ENCODE measurements around the gene WT1. TPM values are rescaled to one million over a fixed set of nuclear protein-coding genes. Genes with fewer than 3 reads are reported as not detected.
A peak's percentile ranks its signal among the peaks of the same experiment; 100 is the strongest.

The WT1 gene
- total RNA-seq, 1 donor from 2014 or later: not detected

GRCh38 chr11:32447252-32447651, 11.9 kb upstream of the WT1 start:
- Mint-ChIP-seq H3K36me3 (ENCODE audit: unreplicated experiment) (no peaks in the 10 kb centered on the region), H3K4me1 (ENCODE audit: unreplicated experiment) (no peaks in the 10 kb centered on the region), H3K27me3 (ENCODE audit: unreplicated experiment) (peaks cover 39% of the 10 kb centered on the region), H3K27ac (ENCODE audit: unreplicated experiment) (no peak overlapping the region), H3K9me3 (ENCODE audit: unreplicated experiment) (no peaks in the 10 kb centered on the region), H3K4me3 (ENCODE audit: unreplicated experiment) (no peak overlapping the region)
- TF ChIP-seq CTCF (IDR thresholded peaks at IDR 0.05): no peak
- no peak for DNase-seq (ENCODE audit: extremely low spot score, unreplicated experiment)

GRCh38 chr11:32446227-32446626, 10.9 kb upstream of the WT1 start:
- Mint-ChIP-seq H3K4me3 (ENCODE audit: unreplicated experiment) (no peak overlapping the region), H3K27me3 (ENCODE audit: unreplicated experiment) (peaks cover 48% of the 10 kb centered on the region), H3K27ac (ENCODE audit: unreplicated experiment) (no peak overlapping the region), H3K4me1 (ENCODE audit: unreplicated experiment) (no peaks in the 10 kb centered on the region), H3K9me3 (ENCODE audit: unreplicated experiment) (no peaks in the 10 kb centered on the region), H3K36me3 (ENCODE audit: unreplicated experiment) (no peaks in the 10 kb centered on the region)
- TF ChIP-seq CTCF (IDR thresholded peaks at IDR 0.05): no peak
- no peak for DNase-seq (ENCODE audit: extremely low spot score, unreplicated experiment)

- Mint-ChIP-seq H3K4me3 (ENCODE audit: unreplicated experiment) (no peak overlapping the region), H3K27me3 (ENCODE audit: unreplicated experiment) (peaks cover 65% of the 10 kb centered on the region), H3K9me3 (ENCODE audit: unreplicated experiment) (no peaks in the 10 kb centered on the region), H3K27ac (ENCODE audit: unreplicated experiment) (no peak overlapping the region), H3K36me3 (ENCODE audit: unreplicated experiment) (no peaks in the 10 kb centered on the region), H3K4me1 (ENCODE audit: unreplicated experiment) (peaks cover 3% of the 10 kb centered on the region)
- TF ChIP-seq CTCF (IDR thresholded peaks at IDR 0.05): no peak
- DNase-seq (ENCODE audit: extremely low spot score, unreplicated experiment): no peak
Measured at GRCh38 chr11:32444186-32444585, 8.8 kb upstream of the WT1 start.

GRCh38 chr11:32440916-32441315, 5.6 kb upstream of the WT1 start:
- DNase-seq (ENCODE audit: extremely low spot score, unreplicated experiment): peak; percentile 46
- TF ChIP-seq CTCF (IDR thresholded peaks at IDR 0.05): no peak
- Mint-ChIP-seq H3K36me3 (ENCODE audit: unreplicated experiment) (no peaks in the 10 kb centered on the region), H3K9me3 (ENCODE audit: unreplicated experiment) (no peaks in the 10 kb centered on the region), H3K4me3 (ENCODE audit: unreplicated experiment) (no peak overlapping the region), H3K27me3 (ENCODE audit: unreplicated experiment) (peaks cover 86% of the 10 kb centered on the region), H3K4me1 (ENCODE audit: unreplicated experiment) (peaks cover 14% of the 10 kb centered on the region), H3K27ac (ENCODE audit: unreplicated experiment) (no peak overlapping the region)

GRCh38 chr11:32440312-32440908, 5.1 kb upstream of the WT1 start:
- Mint-ChIP-seq H3K4me3 (ENCODE audit: unreplicated experiment) (no peak overlapping the region), H3K4me1 (ENCODE audit: unreplicated experiment) (peaks cover 17% of the 10 kb centered on the region), H3K36me3 (ENCODE audit: unreplicated experiment) (no peaks in the 10 kb centered on the region), H3K9me3 (ENCODE audit: unreplicated experiment) (no peaks in the 10 kb centered on the region), H3K27me3 (ENCODE audit: unreplicated experiment) (peaks cover 87% of the 10 kb centered on the region), H3K27ac (ENCODE audit: unreplicated experiment) (no peak overlapping the region)
- no peak for TF ChIP-seq CTCF (IDR thresholded peaks at IDR 0.05)
- no peak for DNase-seq (ENCODE audit: extremely low spot score, unreplicated experiment)

Measured in osteocyte (in vitro differentiated cells).